ENCODE data around the gene SORCS1.

- TF ChIP-seq EZH2 (IDR thresholded peaks at IDR 0.05; ENCODE audit: low read depth), result no peak
- TF ChIP-seq CTCF (conservative IDR thresholded peaks at IDR 0.05), result no peak
Observed at GRCh38 chr10:106947643-106948042, 216.9 kb downstream of the SORCS1 start.

Data from PC-9 (cell line).